ENCODE measurements around the gene ANKRD13A.

The ANKRD13A gene

GRCh38 chr12:109997393-109997792, 1.8 kb upstream of the ANKRD13A start:
- Histone ChIP-seq H3K4me3 (no peak overlapping the region), H3K9ac (ENCODE audit: insufficient read length) (no peak overlapping the region), H3K27ac (no peak overlapping the region), H3K9me3 (ENCODE audit: low read depth, low read length) (no peaks in the 10 kb centered on the region), H3K36me3 (ENCODE audit: insufficient read depth, low read length) (no peaks in the 10 kb centered on the region)
- no peak for TF ChIP-seq POLR2AphosphoS5 (IDR thresholded peaks at IDR 0.05; ENCODE audit: borderline replicate concordance, low read depth, low read length)
- no peak for TF ChIP-seq FOXP2 (optimal IDR thresholded peaks at IDR 0.05; ENCODE audit: control extremely low read depth, extremely low read length, insufficient read depth)
- TF ChIP-seq EZH2 (IDR thresholded peaks at IDR 0.05), result no peak
- no peak for DNase-seq (ENCODE audit: low read depth, low spot score)

- DNase-seq (ENCODE audit: low read depth, low spot score), result no peak
- Histone ChIP-seq H3K36me3 (ENCODE audit: insufficient read depth, low read length) (no peaks in the 10 kb centered on the region), H3K27ac (no peak overlapping the region; the same call in 1 of the 2 replicates), H3K4me3 (peak overlapping the region; percentile 80), H3K9me3 (ENCODE audit: low read depth, low read length) (no peaks in the 10 kb centered on the region), H3K9ac (ENCODE audit: insufficient read length) (peak overlapping the region; percentile 89)
- TF ChIP-seq POLR2AphosphoS5 (IDR thresholded peaks at IDR 0.05; ENCODE audit: borderline replicate concordance, low read depth, low read length) (no peak), FOXP2 (optimal IDR thresholded peaks at IDR 0.05; ENCODE audit: control extremely low read depth, extremely low read length, insufficient read depth) (no peak), EZH2 (IDR thresholded peaks at IDR 0.05) (no peak)
Measured at GRCh38 chr12:109998241-109998903, 858 bp upstream of the ANKRD13A start.

- H3K36me3 ChIP-seq (ENCODE audit: insufficient read depth, low read length), result no peaks in the 10 kb centered on the region
- H3K9ac ChIP-seq (ENCODE audit: insufficient read length), result peak overlapping the region; percentile 89
- DNase-seq (ENCODE audit: low read depth, low spot score), result no peak
- TF ChIP-seq POLR2AphosphoS5 (IDR thresholded peaks at IDR 0.05; ENCODE audit: borderline replicate concordance, low read depth, low read length), result no peak
- TF ChIP-seq FOXP2 (optimal IDR thresholded peaks at IDR 0.05; ENCODE audit: control extremely low read depth, extremely low read length, insufficient read depth), result no peak
- no peak overlapping the region for H3K27ac ChIP-seq
- no peaks in the 10 kb centered on the region for H3K9me3 ChIP-seq (ENCODE audit: low read depth, low read length)
- peak overlapping the region; percentile 80 for H3K4me3 ChIP-seq
Measured at GRCh38 chr12:109999649-109999971, 380 bp downstream of the ANKRD13A start.

GRCh38 chr12:109999983-110000505, 814 bp downstream of the ANKRD13A start:
- TF ChIP-seq POLR2AphosphoS5 (IDR thresholded peaks at IDR 0.05; ENCODE audit: borderline replicate concordance, low read depth, low read length) (no peak), FOXP2 (optimal IDR thresholded peaks at IDR 0.05; ENCODE audit: control extremely low read depth, extremely low read length, insufficient read depth) (no peak), EZH2 (IDR thresholded peaks at IDR 0.05) (no peak)
- peak overlapping the region; percentile 89 for H3K9ac ChIP-seq (ENCODE audit: insufficient read length)
- no peaks in the 10 kb centered on the region for H3K9me3 ChIP-seq (ENCODE audit: low read depth, low read length)
- no peaks in the 10 kb centered on the region for H3K36me3 ChIP-seq (ENCODE audit: insufficient read depth, low read length)
- no peak overlapping the region for H3K27ac ChIP-seq
- H3K4me3 ChIP-seq, result peak overlapping the region; percentile 80
- no peak for DNase-seq (ENCODE audit: low read depth, low spot score)

- Histone ChIP-seq H3K9ac (ENCODE audit: insufficient read length) (no peak overlapping the region), H3K27ac (no peak overlapping the region), H3K9me3 (ENCODE audit: low read depth, low read length) (no peaks in the 10 kb centered on the region), H3K4me3 (no peak overlapping the region), H3K36me3 (ENCODE audit: insufficient read depth, low read length) (no peaks in the 10 kb centered on the region)
- DNase-seq (ENCODE audit: low read depth, low spot score), result no peak
- no peak for TF ChIP-seq FOXP2 (optimal IDR thresholded peaks at IDR 0.05; ENCODE audit: control extremely low read depth, extremely low read length, insufficient read depth)
- no peak for TF ChIP-seq POLR2AphosphoS5 (IDR thresholded peaks at IDR 0.05; ENCODE audit: borderline replicate concordance, low read depth, low read length)
- TF ChIP-seq EZH2 (IDR thresholded peaks at IDR 0.05), result no peak
Measured at GRCh38 chr12:110001596-110001995, 2.4 kb downstream of the ANKRD13A start.

- TF ChIP-seq POLR2AphosphoS5 (IDR thresholded peaks at IDR 0.05; ENCODE audit: borderline replicate concordance, low read depth, low read length) (no peak), EZH2 (IDR thresholded peaks at IDR 0.05) (no peak), FOXP2 (optimal IDR thresholded peaks at IDR 0.05; ENCODE audit: control extremely low read depth, extremely low read length, insufficient read depth) (no peak)
- no peak overlapping the region for H3K4me3 ChIP-seq
- DNase-seq (ENCODE audit: low read depth, low spot score), result no peak
- H3K27ac ChIP-seq, result no peak overlapping the region
- H3K9ac ChIP-seq (ENCODE audit: insufficient read length), result no peak overlapping the region
- no peaks in the 10 kb centered on the region for H3K9me3 ChIP-seq (ENCODE audit: low read depth, low read length)
- no peaks in the 10 kb centered on the region for H3K36me3 ChIP-seq (ENCODE audit: insufficient read depth, low read length)
Measured at GRCh38 chr12:110002676-110003515, 3.7 kb downstream of the ANKRD13A start.

GRCh38 chr12:110004598-110004997, 5.4 kb downstream of the ANKRD13A start:
- H3K36me3 ChIP-seq (ENCODE audit: insufficient read depth, low read length), result no peaks in the 10 kb centered on the region
- H3K4me3 ChIP-seq, result no peak overlapping the region
- no peak overlapping the region for H3K9ac ChIP-seq (ENCODE audit: insufficient read length)
- no peak for DNase-seq (ENCODE audit: low read depth, low spot score)
- no peak overlapping the region for H3K27ac ChIP-seq
- no peaks in the 10 kb centered on the region for H3K9me3 ChIP-seq (ENCODE audit: low read depth, low read length)
- TF ChIP-seq EZH2 (IDR thresholded peaks at IDR 0.05), result no peak
- TF ChIP-seq FOXP2 (optimal IDR thresholded peaks at IDR 0.05; ENCODE audit: control extremely low read depth, extremely low read length, insufficient read depth), result no peak
- TF ChIP-seq POLR2AphosphoS5 (IDR thresholded peaks at IDR 0.05; ENCODE audit: borderline replicate concordance, low read depth, low read length), result no peak

GRCh38 chr12:110005319-110005973, 6.2 kb downstream of the ANKRD13A start:
- Histone ChIP-seq H3K9ac (ENCODE audit: insufficient read length) (no peak overlapping the region), H3K27ac (no peak overlapping the region), H3K36me3 (ENCODE audit: insufficient read depth, low read length) (no peaks in the 10 kb centered on the region), H3K4me3 (no peak overlapping the region), H3K9me3 (ENCODE audit: low read depth, low read length) (no peaks in the 10 kb centered on the region)
- TF ChIP-seq POLR2AphosphoS5 (IDR thresholded peaks at IDR 0.05; ENCODE audit: borderline replicate concordance, low read depth, low read length), result no peak
- TF ChIP-seq FOXP2 (optimal IDR thresholded peaks at IDR 0.05; ENCODE audit: control extremely low read depth, extremely low read length, insufficient read depth), result no peak
- no peak for TF ChIP-seq EZH2 (IDR thresholded peaks at IDR 0.05)
- no peak for DNase-seq (ENCODE audit: low read depth, low spot score)

Measured in SK-N-MC (cell line).